GM12872 (cell line): ENCODE data around the gene MLLT6.

Experiments used
- TF ChIP-seq, protein P1 (sequence below): IDR thresholded peaks from 3 replicates; pipeline ENCODE4 v1.5.1; 2011; ENCODE audit warnings: low read depth, mild to moderate bottlenecking, low read length, moderate library complexity; ENCODE audit not compliant: insufficient read depth

The MLLT6 gene

DNA sequence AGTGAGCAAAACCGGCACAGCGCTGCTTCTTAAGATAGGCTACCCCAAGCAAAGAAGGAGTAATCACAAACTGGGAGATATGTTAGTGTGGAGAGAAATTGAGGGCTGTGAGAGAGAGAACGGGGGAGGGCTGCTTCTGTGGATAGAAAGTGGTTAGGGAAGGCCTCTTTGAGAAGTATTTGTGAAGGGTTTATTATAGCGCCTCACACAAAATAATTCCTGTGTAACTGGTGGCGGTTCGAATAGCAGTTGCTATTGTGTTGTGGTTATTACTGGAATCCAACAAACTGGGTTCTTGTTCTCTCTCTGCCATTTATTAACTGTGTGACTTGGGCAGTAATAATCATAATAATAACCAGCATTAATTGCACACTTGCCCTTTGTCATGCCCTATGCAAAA, 15.9 kb downstream of the MLLT6 start:
- TF ChIP-seq, protein P1, sequence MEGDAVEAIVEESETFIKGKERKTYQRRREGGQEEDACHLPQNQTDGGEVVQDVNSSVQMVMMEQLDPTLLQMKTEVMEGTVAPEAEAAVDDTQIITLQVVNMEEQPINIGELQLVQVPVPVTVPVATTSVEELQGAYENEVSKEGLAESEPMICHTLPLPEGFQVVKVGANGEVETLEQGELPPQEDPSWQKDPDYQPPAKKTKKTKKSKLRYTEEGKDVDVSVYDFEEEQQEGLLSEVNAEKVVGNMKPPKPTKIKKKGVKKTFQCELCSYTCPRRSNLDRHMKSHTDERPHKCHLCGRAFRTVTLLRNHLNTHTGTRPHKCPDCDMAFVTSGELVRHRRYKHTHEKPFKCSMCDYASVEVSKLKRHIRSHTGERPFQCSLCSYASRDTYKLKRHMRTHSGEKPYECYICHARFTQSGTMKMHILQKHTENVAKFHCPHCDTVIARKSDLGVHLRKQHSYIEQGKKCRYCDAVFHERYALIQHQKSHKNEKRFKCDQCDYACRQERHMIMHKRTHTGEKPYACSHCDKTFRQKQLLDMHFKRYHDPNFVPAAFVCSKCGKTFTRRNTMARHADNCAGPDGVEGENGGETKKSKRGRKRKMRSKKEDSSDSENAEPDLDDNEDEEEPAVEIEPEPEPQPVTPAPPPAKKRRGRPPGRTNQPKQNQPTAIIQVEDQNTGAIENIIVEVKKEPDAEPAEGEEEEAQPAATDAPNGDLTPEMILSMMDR: no peak

DNA sequence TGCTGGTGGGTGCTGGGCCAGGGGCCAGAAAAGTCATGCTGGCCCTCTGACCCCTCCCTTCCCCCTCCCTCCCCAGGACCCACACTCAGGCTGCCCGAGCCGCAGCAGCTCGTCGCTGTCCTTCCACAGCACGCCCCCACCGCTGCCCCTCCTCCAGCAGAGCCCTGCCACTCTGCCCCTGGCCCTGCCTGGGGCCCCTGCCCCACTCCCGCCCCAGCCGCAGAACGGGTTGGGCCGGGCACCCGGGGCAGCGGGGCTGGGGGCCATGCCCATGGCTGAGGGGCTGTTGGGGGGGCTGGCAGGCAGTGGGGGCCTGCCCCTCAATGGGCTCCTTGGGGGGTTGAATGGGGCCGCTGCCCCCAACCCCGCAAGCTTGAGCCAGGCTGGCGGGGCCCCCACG, 16.7 kb downstream of the MLLT6 start:
- TF ChIP-seq, protein P1: no peak

GRCh38 chr17:38724337-38724988, 19.4 kb downstream of the MLLT6 start:
- TF ChIP-seq, protein P1: no peak

DNA sequence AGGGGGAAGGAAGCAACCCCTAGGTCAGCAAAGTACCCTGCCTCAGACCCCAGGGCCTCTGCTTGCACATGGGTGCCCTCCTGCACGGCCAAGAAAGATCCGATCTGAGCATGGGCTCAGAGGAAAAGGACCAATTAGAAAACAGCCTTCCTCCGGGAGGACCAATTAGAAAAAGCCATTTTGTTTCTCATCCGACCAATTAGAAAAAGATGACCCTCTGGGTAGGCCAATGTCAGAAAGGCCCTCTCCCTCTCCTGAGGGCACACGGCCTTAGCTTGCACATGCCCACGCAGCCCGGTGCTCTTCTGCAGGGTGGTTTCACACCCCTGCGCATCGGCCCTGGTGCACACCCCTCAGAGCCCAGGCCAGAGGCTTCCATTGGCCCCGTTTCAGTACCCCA, 20.0 kb downstream of the MLLT6 start:
- TF ChIP-seq, protein P1: no peak

- TF ChIP-seq, protein P1: no peak
Observed at GRCh38 chr17:38727736-38728135, 22.7 kb downstream of the MLLT6 start.

DNA sequence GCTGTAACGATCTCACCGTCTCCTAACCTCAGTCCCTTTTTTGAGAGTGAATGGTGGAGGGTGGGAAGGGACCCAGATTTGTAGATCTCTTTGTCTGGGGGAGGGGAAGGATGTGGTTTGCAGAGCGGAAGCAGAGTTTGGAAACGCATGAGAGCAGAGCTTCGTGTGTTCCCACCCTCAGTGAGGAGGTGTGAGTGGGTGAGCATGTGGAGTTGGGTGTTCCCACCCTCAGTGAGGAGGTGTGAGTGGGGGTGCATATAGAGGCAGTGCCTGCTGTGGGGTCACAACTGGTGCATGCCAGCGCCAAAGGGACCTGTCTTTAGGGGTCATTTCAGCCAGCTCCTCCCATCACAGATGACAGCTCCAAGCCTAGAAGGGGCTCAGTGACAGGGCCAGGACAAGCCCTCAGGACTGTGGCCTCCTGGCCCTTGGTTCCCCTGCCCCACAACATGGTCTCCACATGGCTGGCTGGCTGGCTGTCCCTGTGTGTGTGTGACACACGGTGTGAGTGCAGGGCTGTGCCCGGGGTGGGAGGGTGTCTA, 23.3 kb downstream of the MLLT6 start:
- TF ChIP-seq, protein P1: 0 out of 3 replicates have a peak, but pooled peaks have one; percentile 1

GRCh38 chr17:38729368-38729885, 24.4 kb downstream of the MLLT6 start:
- TF ChIP-seq, protein P1: no peak
